Loucy (cell line): ENCODE results near the gene MECR.

ENCODE experiments used
- H2AFZ ChIP-seq: fragments of 200-600 bp; sonication (generic); 2 replicates; pipeline ENCODE4 v1.6.0; 2016; ENCODE audit warnings: antibody characterized with exemption, mild to moderate bottlenecking, low read length, moderate library complexity
- H3F3A ChIP-seq: fragments of 200-600 bp; 2 replicates; pipeline ENCODE4 v1.6.0; 2016; ENCODE audit warnings: antibody characterized with exemption, low read depth, mild to moderate bottlenecking
- H3K27me3 ChIP-seq: fragments of 200-600 bp; sonication (generic); 2 replicates; pipeline ENCODE4 v1.6.1; 2014; ENCODE audit warnings: low read length, mild to moderate bottlenecking; ENCODE audit not compliant: insufficient read depth, poor library complexity, severe bottlenecking
- H3K36me3 ChIP-seq: fragments of 200-600 bp; sonication (generic); 2 replicates; pipeline ENCODE4 v1.6.1; 2016; ENCODE audit warnings: low read length; ENCODE audit not compliant: insufficient read depth
- H3K4me1 ChIP-seq: fragments of 200-600 bp; sonication (generic); 2 replicates; pipeline ENCODE4 v1.5.1; 2014; ENCODE audit warnings: low read length, mild to moderate bottlenecking; ENCODE audit not compliant: insufficient read depth, poor library complexity, severe bottlenecking
- H3K4me2 ChIP-seq: fragments of 200-600 bp; sonication (generic); 2 replicates; pipeline ENCODE4 v1.6.0; 2014; ENCODE audit warnings: antibody characterized with exemption, low read length, low read depth, mild to moderate bottlenecking; ENCODE audit not compliant: poor library complexity, severe bottlenecking
- H3K4me3 ChIP-seq: fragments of 200-600 bp; sonication (generic); 2 replicates; pipeline ENCODE4 v1.5.1; 2014; ENCODE audit warnings: low read length, mild to moderate bottlenecking, mixed read lengths; ENCODE audit not compliant: poor library complexity, severe bottlenecking
- H3K79me2 ChIP-seq: fragments of 200-600 bp; sonication (generic); 2 replicates; pipeline ENCODE4 v1.6.1; 2014; ENCODE audit warnings: low read length; ENCODE audit not compliant: insufficient read depth
- H3K9ac ChIP-seq: fragments of 200-600 bp; sonication (generic); 2 replicates; pipeline ENCODE4 v1.6.0; 2014; ENCODE audit warnings: mild to moderate bottlenecking, low read depth, low read length, moderate library complexity; ENCODE audit not compliant: poor library complexity, severe bottlenecking
- H3K9me2 ChIP-seq: fragments of 200-600 bp; sonication (generic); replicated peaks from 2 replicates; pipeline ENCODE4 v1.6.1; 2016; ENCODE audit warnings: low read depth, low read length, mixed read lengths
- H3K9me3 ChIP-seq: fragments of 200-600 bp; sonication (generic); 2 replicates; pipeline ENCODE4 v1.6.1; 2014; ENCODE audit warnings: mild to moderate bottlenecking, antibody characterized with exemption, low read length, low read depth; ENCODE audit not compliant: insufficient read depth
- H4K20me1 ChIP-seq: fragments of 200-600 bp; sonication (generic); 2 replicates; pipeline ENCODE4 v1.6.0; 2014; ENCODE audit warnings: antibody characterized with exemption, low read length, mild to moderate bottlenecking; ENCODE audit not compliant: insufficient read depth, poor library complexity, severe bottlenecking
- EZH2phosphoT487 ChIP-seq: fragments of 200-600 bp; IDR thresholded peaks from 2 replicates; pipeline ENCODE4 v1.6.1; 2018; ENCODE audit warnings: antibody characterized with exemption, mild to moderate bottlenecking, moderate library complexity, borderline replicate concordance
- TF ChIP-seq, protein P1 (sequence below): fragments of 200-600 bp; sonication (generic); conservative IDR thresholded peaks from 2 replicates; pipeline ENCODE4 v1.5.1; 2014; ENCODE audit warnings: mild to moderate bottlenecking, antibody characterized with exemption, low read length

Gene MECR

DNA sequence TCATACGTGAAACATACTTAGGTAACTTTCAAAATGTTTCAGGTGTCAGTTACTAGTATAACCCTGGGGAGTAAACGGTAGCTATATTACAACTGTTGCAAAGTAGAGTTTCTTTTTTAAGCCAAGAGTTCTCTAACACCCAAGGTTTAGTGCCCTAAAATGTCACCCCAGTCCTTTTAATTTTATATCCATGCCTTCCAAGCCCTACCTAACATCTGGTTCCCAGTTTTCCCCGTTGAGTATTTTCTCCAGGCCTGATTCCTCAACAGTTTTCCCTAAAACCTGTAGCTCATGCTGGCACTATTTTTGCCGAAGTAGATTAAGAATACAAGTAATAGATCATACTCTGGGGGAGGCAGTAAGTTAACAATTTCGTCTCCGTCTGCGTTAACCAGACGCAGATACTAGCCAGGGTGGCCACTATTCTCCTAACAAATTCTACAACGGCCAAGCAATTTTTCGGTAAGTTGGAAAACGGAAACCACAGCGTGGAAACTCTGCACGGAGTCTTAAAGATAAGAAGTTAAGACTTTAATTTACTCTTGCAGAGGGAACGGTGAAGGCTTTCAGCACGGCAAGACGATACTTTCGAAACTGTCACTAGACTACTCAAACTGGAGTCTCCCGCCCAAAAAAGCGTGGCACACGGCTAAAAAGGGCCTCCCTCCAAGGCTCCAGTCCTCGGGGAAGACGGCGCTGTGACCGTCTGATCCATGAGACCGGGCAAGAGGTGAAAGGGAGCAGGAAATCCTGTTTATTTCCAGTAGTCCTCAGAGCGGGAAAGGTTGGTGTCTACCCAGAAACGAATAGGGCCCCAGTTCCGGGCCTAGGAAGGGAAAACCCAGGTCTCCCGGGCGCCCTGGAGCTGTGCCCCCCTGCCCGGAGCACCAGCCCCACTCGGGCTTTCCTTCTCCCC lies 50.0 kb downstream of the MECR start:
- Histone ChIP-seq H3K4me2 (peak overlapping the region; percentile 92), H3K36me3 (peaks cover 3% of the 10 kb centered on the region; the same call in 1 of the 2 replicates), H2AFZ (no peak overlapping the region), H4K20me1 (peaks cover 53% of the 10 kb centered on the region), H3F3A (0 out of 2 replicates have a peak, but pooled peaks cover 7% of the 10 kb centered on the region), H3K9me3 (no peaks in the 10 kb centered on the region), H3K27me3 (no peaks in the 10 kb centered on the region), H3K4me3 (peak overlapping the region; percentile 97), H3K9ac (peak overlapping the region; percentile 99), H3K4me1 (peaks cover 29% of the 10 kb centered on the region), H3K79me2 (peaks cover 59% of the 10 kb centered on the region), H3K9me2 (no peaks in the 10 kb centered on the region)
- TF ChIP-seq EZH2phosphoT487, result no peak
- TF ChIP-seq, protein P1, sequence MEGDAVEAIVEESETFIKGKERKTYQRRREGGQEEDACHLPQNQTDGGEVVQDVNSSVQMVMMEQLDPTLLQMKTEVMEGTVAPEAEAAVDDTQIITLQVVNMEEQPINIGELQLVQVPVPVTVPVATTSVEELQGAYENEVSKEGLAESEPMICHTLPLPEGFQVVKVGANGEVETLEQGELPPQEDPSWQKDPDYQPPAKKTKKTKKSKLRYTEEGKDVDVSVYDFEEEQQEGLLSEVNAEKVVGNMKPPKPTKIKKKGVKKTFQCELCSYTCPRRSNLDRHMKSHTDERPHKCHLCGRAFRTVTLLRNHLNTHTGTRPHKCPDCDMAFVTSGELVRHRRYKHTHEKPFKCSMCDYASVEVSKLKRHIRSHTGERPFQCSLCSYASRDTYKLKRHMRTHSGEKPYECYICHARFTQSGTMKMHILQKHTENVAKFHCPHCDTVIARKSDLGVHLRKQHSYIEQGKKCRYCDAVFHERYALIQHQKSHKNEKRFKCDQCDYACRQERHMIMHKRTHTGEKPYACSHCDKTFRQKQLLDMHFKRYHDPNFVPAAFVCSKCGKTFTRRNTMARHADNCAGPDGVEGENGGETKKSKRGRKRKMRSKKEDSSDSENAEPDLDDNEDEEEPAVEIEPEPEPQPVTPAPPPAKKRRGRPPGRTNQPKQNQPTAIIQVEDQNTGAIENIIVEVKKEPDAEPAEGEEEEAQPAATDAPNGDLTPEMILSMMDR, result no peak

- Histone ChIP-seq H3K9ac (peak overlapping the region; percentile 99), H3K9me3 (no peaks in the 10 kb centered on the region), H3K4me3 (peak overlapping the region; percentile 97), H3K79me2 (peaks cover 68% of the 10 kb centered on the region), H3K4me1 (peaks cover 29% of the 10 kb centered on the region), H3K4me2 (peak overlapping the region; percentile 92), H3K36me3 (peaks cover 3% of the 10 kb centered on the region; the same call in 1 of the 2 replicates), H3F3A (0 out of 2 replicates have a peak, but pooled peaks cover 7% of the 10 kb centered on the region), H3K27me3 (no peaks in the 10 kb centered on the region), H2AFZ (no peak overlapping the region), H3K9me2 (no peaks in the 10 kb centered on the region), H4K20me1 (peaks cover 61% of the 10 kb centered on the region)
- no peak for TF ChIP-seq EZH2phosphoT487
- TF ChIP-seq, protein P1, result no peak
Measured at GRCh38 chr1:29179641-29180184, 51.0 kb downstream of the MECR start.

DNA sequence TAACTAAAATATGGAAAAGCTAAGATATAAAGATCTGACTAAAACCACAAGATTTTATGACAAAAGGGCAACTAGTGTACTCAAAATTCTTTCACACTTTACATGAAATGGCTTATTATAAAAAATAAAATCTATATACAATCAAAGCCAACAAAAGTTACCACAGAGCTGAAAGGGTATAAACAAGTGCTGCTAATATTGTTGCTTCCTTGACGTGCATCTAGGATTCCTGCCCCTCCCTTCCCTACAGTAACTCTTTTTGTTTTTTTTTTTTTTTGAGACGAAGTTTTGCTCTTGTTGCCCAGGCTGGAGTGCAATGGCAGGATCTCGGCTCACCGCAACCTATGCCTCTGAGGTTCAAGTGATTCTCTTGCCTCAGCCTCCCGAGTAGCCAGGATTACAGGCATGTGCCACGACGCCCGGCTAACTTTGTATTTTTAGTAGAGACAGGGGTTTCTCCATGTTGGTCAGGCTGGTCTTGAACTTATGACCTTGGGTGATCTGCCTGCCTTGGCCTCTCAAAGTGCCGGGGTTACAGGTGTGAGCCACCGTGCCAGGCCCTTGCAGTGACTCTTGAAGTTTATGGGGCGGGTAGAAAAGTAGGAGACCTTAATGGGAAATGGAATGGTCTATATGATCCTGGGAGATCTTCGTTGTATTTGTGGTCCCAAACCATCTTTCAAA lies 53.6 kb downstream of the MECR start:
- H3K9me3 ChIP-seq, result no peaks in the 10 kb centered on the region
- no peak overlapping the region for H3K9ac ChIP-seq
- H4K20me1 ChIP-seq, result peaks cover 84% of the 10 kb centered on the region
- no peaks in the 10 kb centered on the region for H3K9me2 ChIP-seq
- no peaks in the 10 kb centered on the region for H3K27me3 ChIP-seq
- H3K79me2 ChIP-seq, result peaks cover 94% of the 10 kb centered on the region
- peaks cover 34% of the 10 kb centered on the region for H3K4me1 ChIP-seq
- peak overlapping the region; percentile 92 for H3K4me2 ChIP-seq
- H3F3A ChIP-seq, result 0 out of 2 replicates have a peak, but pooled peaks cover 7% of the 10 kb centered on the region
- peak overlapping the region; percentile 97 for H3K4me3 ChIP-seq
- H3K36me3 ChIP-seq, result peaks cover 9% of the 10 kb centered on the region
- TF ChIP-seq, protein P1, result no peak
- no peak for TF ChIP-seq EZH2phosphoT487
- no peak overlapping the region for H2AFZ ChIP-seq
